ENCODE results near the gene DPCD.
"Not testable (repeated sequence)": the region's sequence is repeated elsewhere in the genome, so short reads cannot be mapped to it uniquely, and the experiment has no call there.

DPCD gene

GRCh38 chr10:101629837-101630632 lies 41.9 kb downstream of the DPCD start:
- no peak overlapping the region for H3K4me3 ChIP-seq (ENCODE audit: low read depth, low read length)
- no peak for DNase-seq (ENCODE audit: low read depth, low spot score)
- in situ Hi-C loops (cut with HindIII; ENCODE audit: low sequenced_read_pairs) = no loop called here
- no peak for TF ChIP-seq CTCF (IDR thresholded peaks at IDR 0.05; ENCODE audit: low read depth, low read length)

- DNase-seq (ENCODE audit: low read depth, low spot score) = no peak
- TF ChIP-seq CTCF (IDR thresholded peaks at IDR 0.05; ENCODE audit: low read depth, low read length) = no peak
- in situ Hi-C loops (cut with HindIII; ENCODE audit: low sequenced_read_pairs) = no loop called here
- no peak overlapping the region for H3K4me3 ChIP-seq (ENCODE audit: low read depth, low read length)
These were observed 42.5 kb downstream of the DPCD start for GRCh38 chr10:101630633-101630920.

- DNase-seq (ENCODE audit: low read depth, low spot score) = no peak
- no peak overlapping the region for H3K4me3 ChIP-seq (ENCODE audit: low read depth, low read length)
- no peak for TF ChIP-seq CTCF (IDR thresholded peaks at IDR 0.05; ENCODE audit: low read depth, low read length)
- in situ Hi-C loops (cut with HindIII; ENCODE audit: low sequenced_read_pairs) = no loop called here
These were observed 43.8 kb downstream of the DPCD start for GRCh38 chr10:101631821-101632475.

GRCh38 chr10:101633510-101633909 lies 45.4 kb downstream of the DPCD start:
- DNase-seq (ENCODE audit: low read depth, low spot score); in situ Hi-C loops (cut with HindIII; ENCODE audit: low sequenced_read_pairs); H3K4me3 ChIP-seq (ENCODE audit: low read depth, low read length): not testable (repeated sequence)

GRCh38 chr10:101639141-101639900 lies 51.2 kb downstream of the DPCD start:
- TF ChIP-seq CTCF (IDR thresholded peaks at IDR 0.05; ENCODE audit: low read depth, low read length) = no peak
- in situ Hi-C loops (cut with HindIII; ENCODE audit: low sequenced_read_pairs) = no loop called here
- no peak for DNase-seq (ENCODE audit: low read depth, low spot score)
- H3K4me3 ChIP-seq (ENCODE audit: low read depth, low read length) = no peak overlapping the region

- in situ Hi-C loops (cut with HindIII; ENCODE audit: low sequenced_read_pairs) = no loop called here
- DNase-seq (ENCODE audit: low read depth, low spot score) = no peak
- no peak overlapping the region for H3K4me3 ChIP-seq (ENCODE audit: low read depth, low read length)
- no peak for TF ChIP-seq CTCF (IDR thresholded peaks at IDR 0.05; ENCODE audit: low read depth, low read length)
These were observed 55.4 kb downstream of the DPCD start for GRCh38 chr10:101643546-101643945.

- in situ Hi-C loops (cut with HindIII; ENCODE audit: low sequenced_read_pairs) = no loop called here
- no peak for DNase-seq (ENCODE audit: low read depth, low spot score)
- no peak overlapping the region for H3K4me3 ChIP-seq (ENCODE audit: low read depth, low read length)
- no peak for TF ChIP-seq CTCF (IDR thresholded peaks at IDR 0.05; ENCODE audit: low read depth, low read length)
These were observed 55.9 kb downstream of the DPCD start for GRCh38 chr10:101644002-101644401.

Data from astrocyte of the spinal cord (primary cell).